Stimulated activated naive CD4-positive, alpha-beta T cell treated with Interleukin-2 at 50 U/mL for 16 hours (primary cell): ENCODE measurements around the gene SPINDOC.
"Not testable (repeated sequence)": the region's sequence is repeated elsewhere in the genome, so short reads cannot be mapped to it uniquely, and the experiment has no call there.

Source experiments
- DNase-seq: peaks from one replicate; lab custom pipeline; 2025; lab: John Stamatoyannopoulos, UW

The SPINDOC gene

GRCh38 chr11:63855975-63856374, 42.7 kb downstream of the SPINDOC start:
- no peak for DNase-seq

- DNase-seq = no peak
Measured at GRCh38 chr11:63858628-63859550, 45.6 kb downstream of the SPINDOC start.

- no peak for DNase-seq
Measured at GRCh38 chr11:63862923-63863322, 49.7 kb downstream of the SPINDOC start.

- DNase-seq = not testable (repeated sequence)
Measured at GRCh38 chr11:63863620-63864019, 50.4 kb downstream of the SPINDOC start.

GRCh38 chr11:63866211-63866610, 53.0 kb downstream of the SPINDOC start:
- peak; percentile 79 for DNase-seq

- no peak for DNase-seq
Measured at GRCh38 chr11:63867511-63867910, 54.3 kb downstream of the SPINDOC start.

GRCh38 chr11:63868399-63869064, 55.3 kb downstream of the SPINDOC start:
- no peak for DNase-seq

- DNase-seq = no peak
Measured at GRCh38 chr11:63869171-63869591, 55.9 kb downstream of the SPINDOC start.

- DNase-seq = no peak
Measured at GRCh38 chr11:63869683-63870082, 56.4 kb downstream of the SPINDOC start.

GRCh38 chr11:63870351-63871140, 57.3 kb downstream of the SPINDOC start:
- peak; percentile 20 for DNase-seq

- no peak for DNase-seq
Measured at GRCh38 chr11:63871962-63872799, 58.9 kb downstream of the SPINDOC start.

- DNase-seq = no peak
Measured at GRCh38 chr11:63872800-63873197, 59.5 kb downstream of the SPINDOC start.

GRCh38 chr11:63873311-63873710, 60.1 kb downstream of the SPINDOC start:
- DNase-seq = no peak

- no peak for DNase-seq
Measured at GRCh38 chr11:63874511-63874910, 61.3 kb downstream of the SPINDOC start.

GRCh38 chr11:63875506-63876065, 62.3 kb downstream of the SPINDOC start:
- no peak for DNase-seq

- no peak for DNase-seq
Measured at GRCh38 chr11:63876616-63877015, 63.4 kb downstream of the SPINDOC start.
